ENCODE measurements around the gene HOOK1.

The HOOK1 gene

GRCh38 chr1:59814901-59815825, at the start of gene HOOK1:
HOOK1 (plus strand) TSS chr1:59814949; CDS start chr1:59815118, 169 bp downstream.
- no peak for DNase-seq (ENCODE audit: low read depth in 2 of 2)

- DNase-seq (ENCODE audit: low read depth in 2 of 2), result no peak
Observed at GRCh38 chr1:59765011-59765730, 49.6 kb upstream of the HOOK1 start.

- no peak for DNase-seq (ENCODE audit: low read depth in 2 of 2)
Observed at GRCh38 chr1:59766227-59766855, 48.4 kb upstream of the HOOK1 start.

GRCh38 chr1:59767119-59767518, 47.6 kb upstream of the HOOK1 start:
- DNase-seq (ENCODE audit: low read depth in 2 of 2), result no peak

- no peak for DNase-seq (ENCODE audit: low read depth in 2 of 2)
Observed at GRCh38 chr1:59768792-59769735, 45.7 kb upstream of the HOOK1 start.

GRCh38 chr1:59769736-59770095, 45.0 kb upstream of the HOOK1 start:
- DNase-seq (ENCODE audit: low read depth in 2 of 2), result no peak

GRCh38 chr1:59771361-59771760, 43.4 kb upstream of the HOOK1 start:
- DNase-seq (ENCODE audit: low read depth in 2 of 2), result no peak

- no peak for DNase-seq (ENCODE audit: low read depth in 2 of 2)
Observed at GRCh38 chr1:59775480-59775879, 39.3 kb upstream of the HOOK1 start.

GRCh38 chr1:59776960-59777852, 37.5 kb upstream of the HOOK1 start:
- DNase-seq (ENCODE audit: low read depth in 2 of 2), result no peak

- DNase-seq (ENCODE audit: low read depth in 2 of 2), result no peak
Observed at GRCh38 chr1:59779949-59780348, 34.8 kb upstream of the HOOK1 start.

GRCh38 chr1:59788825-59789224, 25.9 kb upstream of the HOOK1 start:
- no peak for DNase-seq (ENCODE audit: low read depth in 2 of 2)

GRCh38 chr1:59798600-59798999, 16.1 kb upstream of the HOOK1 start:
- no peak for DNase-seq (ENCODE audit: low read depth in 2 of 2)

- no peak for DNase-seq (ENCODE audit: low read depth in 2 of 2)
Observed at GRCh38 chr1:59803458-59804038, 11.2 kb upstream of the HOOK1 start.

- no peak for DNase-seq (ENCODE audit: low read depth in 2 of 2)
Observed at GRCh38 chr1:59804301-59804700, 10.4 kb upstream of the HOOK1 start.

- no peak for DNase-seq (ENCODE audit: low read depth in 2 of 2)
Observed at GRCh38 chr1:59805554-59805953, 9.2 kb upstream of the HOOK1 start.

GRCh38 chr1:59814180-59814900, 409 bp upstream of the HOOK1 start:
- peak; percentile 57 to 61 for DNase-seq (ENCODE audit: low read depth in 2 of 2)

- DNase-seq (ENCODE audit: low read depth in 2 of 2), result no peak
Observed at GRCh38 chr1:59815892-59816291, 1.1 kb downstream of the HOOK1 start.

GRCh38 chr1:59816318-59816878, 1.6 kb downstream of the HOOK1 start:
- no peak for DNase-seq (ENCODE audit: low read depth in 2 of 2)

All from stimulated activated CD8-positive, alpha-beta memory T cell treated with anti-CD3 and anti-CD28 coated beads, Interleukin-2, amount 100 ng/mL, for 48 hours (primary cell).